ENCODE measurements around the gene CDC27.

The CDC27 gene

GRCh38 chr17:47203984-47204721, 15.1 kb upstream of the CDC27 start:
- DNase-seq (ENCODE audit: low spot score): no peak

GRCh38 chr17:47201166-47201565, 12.1 kb upstream of the CDC27 start:
- Histone ChIP-seq H3K4me3 (no peak overlapping the region), H3K27ac (no peak overlapping the region)
- no peak for DNase-seq (ENCODE audit: low spot score)
- TF ChIP-seq CTCF (IDR thresholded peaks at IDR 0.05): no peak

More at GRCh38 chr17:47203984-47204721, 15.1 kb upstream of the CDC27 start:
- H3K4me3 ChIP-seq: no peak overlapping the region
- peak overlapping the region; percentile 78 to 82 for H3K27ac ChIP-seq
- TF ChIP-seq CTCF (IDR thresholded peaks at IDR 0.05): no peak

- Histone ChIP-seq H3K27ac (no peak overlapping the region), H3K4me3 (no peak overlapping the region)
- no peak for TF ChIP-seq CTCF (IDR thresholded peaks at IDR 0.05)
- DNase-seq (ENCODE audit: low spot score): no peak
These were observed 11.2 kb upstream of the CDC27 start for GRCh38 chr17:47200325-47200664.

- TF ChIP-seq CTCF (IDR thresholded peaks at IDR 0.05): no peak
- H3K4me3 ChIP-seq: no peak overlapping the region
- DNase-seq (ENCODE audit: low spot score): no peak
- no peak overlapping the region for H3K27ac ChIP-seq
These were observed 10.7 kb upstream of the CDC27 start for GRCh38 chr17:47199627-47200324.

- no peak for DNase-seq (ENCODE audit: low spot score)
- Histone ChIP-seq H3K4me3 (no peak overlapping the region), H3K27ac (no peak overlapping the region)
- TF ChIP-seq CTCF (IDR thresholded peaks at IDR 0.05): no peak
These were observed 8.7 kb upstream of the CDC27 start for GRCh38 chr17:47197821-47198220.

GRCh38 chr17:47193931-47194511, 4.9 kb upstream of the CDC27 start:
- DNase-seq (ENCODE audit: low spot score): no peak

More at GRCh38 chr17:47193931-47194511, 4.9 kb upstream of the CDC27 start:
- H3K4me3 ChIP-seq: no peak overlapping the region
- TF ChIP-seq CTCF (IDR thresholded peaks at IDR 0.05): no peak
- no peak overlapping the region for H3K27ac ChIP-seq
